B cell (primary cell): ENCODE results near the gene PTPRM. TPM values are rescaled to one million over a fixed set of nuclear protein-coding genes. Genes with fewer than 3 reads are reported as not detected.

ENCODE experiments used
- ATAC-seq: fragments of 200-7000 bp; cut with Tn5 transposase; one replicate; pipeline ENCODE4 v1.10.0; 2021; ENCODE audit warnings: low read depth, mild to moderate bottlenecking, moderate number of reproducible peaks, moderate library complexity
- CTCF ChIA-PET: fragments of 350-600 bp; sonication (Branson Sonifier 250); formaldehyde crosslinking; loops from one replicate; lab custom pipeline; 2021; ENCODE audit warnings: antibody characterized with exemption, inconsistent platforms; lab: Charles Lee
- POLR2A ChIA-PET: fragments of 350-600 bp; sonication (Branson Sonifier 250); formaldehyde crosslinking; loops from one replicate; lab custom pipeline; 2021; ENCODE audit warnings: antibody characterized with exemption; lab: Charles Lee
- DNase-seq: peaks from one replicate; pipeline ENCODE4 v3.0.0; 2013
- H2AFZ ChIP-seq: 2 replicates; pipeline ENCODE4 v1.6.1; 2012; ENCODE audit warnings: mild to moderate bottlenecking, low read depth, low read length; ENCODE audit not compliant: insufficient read depth, poor library complexity, severe bottlenecking
- H3K27ac ChIP-seq, 2 donors: 1 replicate in 1 of 2; 2 replicates in 1 of 2; pipeline ENCODE4 v1.5.1; 2012 to 2013; ENCODE audit warnings: low read length in 2 of 2, mild to moderate bottlenecking in 2 of 2, moderate library complexity in 1 of 2
- H3K27me3 ChIP-seq, 4 experiments: fragments of 200-600 bp in 1 of 4; sonication (generic) in 1 of 4; replicated peaks in 1 of 4; 1 replicate in 2 of 4; 2 replicates in 2 of 4; pipeline versions ENCODE4 v1.6.1 to v1.7.0; 2013 to 2016; ENCODE audit warnings: low read length in 3 of 4, mild to moderate bottlenecking in 2 of 4, mixed read lengths in 1 of 4, moderate library complexity in 1 of 4; ENCODE audit not compliant: insufficient read depth in 4 of 4, control insufficient read depth in 3 of 4; ENCODE audit errors: control extremely low read depth in 1 of 4
- H3K36me3 ChIP-seq, 2 experiments: replicated peaks in 1 of 2; 1 replicate in 1 of 2; 2 replicates in 1 of 2; pipeline versions ENCODE4 v1.6.1 to v1.7.1; 2013; ENCODE audit warnings: low read length in 1 of 2; ENCODE audit not compliant: insufficient read depth in 2 of 2, control insufficient read depth in 1 of 2; ENCODE audit errors: control extremely low read depth in 1 of 2, extremely low read depth in 1 of 2
- H3K4me1 ChIP-seq, 2 donors: fragments of 200-600 bp in 1 of 2; sonication (generic) in 1 of 2; 1 replicate in 1 of 2; 2 replicates in 1 of 2; pipeline versions ENCODE4 v1.5.1 to v1.6.1; 2013 to 2017; ENCODE audit warnings: low read length in 2 of 2; ENCODE audit not compliant: control insufficient read depth in 2 of 2, insufficient read depth in 2 of 2
- H3K4me2 ChIP-seq: replicated peaks from 2 replicates; pipeline ENCODE3; 2012; ENCODE audit warnings: mild to moderate bottlenecking, low read depth, low read length; ENCODE audit not compliant: poor library complexity, severe bottlenecking
- H3K4me3 ChIP-seq, 5 experiments: fragments of 200-600 bp in 1 of 5; sonication (generic) in 1 of 5; 1 replicate in 3 of 5; 2 replicates in 2 of 5; pipeline versions ENCODE4 v1.5.1 to v1.7.0; 2011 to 2016; ENCODE audit warnings: low read length in 4 of 5, mild to moderate bottlenecking in 4 of 5, low read depth in 2 of 5, control low read depth in 1 of 5, moderate library complexity in 1 of 5; ENCODE audit not compliant: insufficient read depth in 1 of 5; ENCODE audit errors: control extremely low read depth in 1 of 5, extremely low read depth in 1 of 5
- H3K79me2 ChIP-seq: fragments of 200-600 bp; sonication (generic); one replicate; pipeline ENCODE4 v1.6.0; 2016; ENCODE audit warnings: low read length; ENCODE audit not compliant: control insufficient read depth, insufficient read depth
- H3K9ac ChIP-seq: fragments of 200-600 bp; sonication (generic); 2 replicates; pipeline ENCODE4 v1.6.1; 2017; ENCODE audit warnings: mild to moderate bottlenecking, low read length, moderate library complexity
- H3K9me3 ChIP-seq, 3 donors: one replicate each; pipeline versions ENCODE4 v1.6.1 to v1.7.1; 2013; ENCODE audit warnings: low read length in 2 of 3; ENCODE audit not compliant: control insufficient read depth in 2 of 3, insufficient read depth in 1 of 3; ENCODE audit errors: control extremely low read depth in 1 of 3
- H4K20me1 ChIP-seq: 2 replicates; pipeline ENCODE4 v1.6.0; 2012; ENCODE audit warnings: mild to moderate bottlenecking, low read length; ENCODE audit not compliant: insufficient read depth, control insufficient read depth, poor library complexity, severe bottlenecking
- H3K27ac Mint-ChIP-seq: one replicate; pipeline ENCODE4 v1.8.0; 2021; ENCODE audit warnings: mixed read lengths
- H3K27me3 Mint-ChIP-seq: one replicate; pipeline ENCODE4 v1.8.0; 2021; ENCODE audit warnings: mixed read lengths
- H3K4me1 Mint-ChIP-seq: one replicate; pipeline ENCODE4 v1.8.0; 2021; ENCODE audit warnings: mixed read lengths
- H3K4me3 Mint-ChIP-seq: one replicate; pipeline ENCODE4 v1.8.0; 2021; ENCODE audit warnings: mixed read lengths
- H3K9me3 Mint-ChIP-seq: one replicate; pipeline ENCODE4 v1.8.0; 2022; ENCODE audit warnings: mixed read lengths; ENCODE audit not compliant: insufficient read depth
- CTCF ChIP-seq: fragments of 200-600 bp; IDR thresholded peaks from one replicate; pipeline ENCODE4 v1.8.0; 2022; ENCODE audit warnings: antibody characterized with exemption, mild to moderate bottlenecking
- EZH2 ChIP-seq: IDR thresholded peaks from 2 replicates; pipeline ENCODE4 v1.6.1; 2012; ENCODE audit warnings: borderline replicate concordance, low read depth, mild to moderate bottlenecking, moderate library complexity, low read length; ENCODE audit not compliant: insufficient read depth, poor library complexity, severe bottlenecking
- WGBS: methylation state at CpG from one replicate; pipeline ENCODE4 v1.1.5; 2013; ENCODE audit warnings: missing lambda C conversion rate; ENCODE audit not compliant: insufficient coverage; 5-methylcytosine and 5-hydroxymethylcytosine counted together
- intact Hi-C: fragments of 100-400 bp; cut with micrococcal nuclease; formaldehyde crosslinking; loops from one replicate; pipeline ENCODE4 v1.10.0; 2022
- polyA plus RNA-seq: library from polyadenylated mRNA; depleted of rRNA; stranded (reverse); fragments of >200 nt; gene quantifications from 2 replicates; pipeline ENCODE4 v1.2.3, GENCODE V29; 2012
- total RNA-seq, 2 donors: library from RNA; stranded (reverse); fragments of 120-200 nt in 1 of 2; gene quantifications; 1 replicate in 1 of 2; 2 replicates in 1 of 2; pipeline versions ENCODE4 v1.2.3 to v1.2.4, GENCODE V29; 2013 to 2022

PTPRM gene
- total and polyA plus RNA-seq, 2 donors (not counting 1 experiment from before 2014, with no cell fraction given): 0.20 to 0.89 TPM

- Histone ChIP-seq H4K20me1 (no peaks in the 10 kb centered on the region), H3K4me1 (no peaks in the 10 kb centered on the region), H3K27me3 (no peaks in the 10 kb centered on the region), H3K79me2 (no peaks in the 10 kb centered on the region), H2AFZ (no peak overlapping the region), H3K4me3 (no peak overlapping the region), H3K9ac (no peak overlapping the region), H3K27ac (no peak overlapping the region), H3K36me3 (no peaks in the 10 kb centered on the region), H3K9me3 (no peaks in the 10 kb centered on the region), H3K4me2 (no peak overlapping the region)
- TF ChIP-seq EZH2 (no peak), CTCF (no peak)
- ChIA-PET CTCF (no interaction called here), POLR2A (no interaction called here)
- Mint-ChIP-seq H3K27me3 (no peaks in the 10 kb centered on the region), H3K4me3 (no peak overlapping the region), H3K9me3 (no peaks in the 10 kb centered on the region), H3K27ac (no peak overlapping the region), H3K4me1 (no peaks in the 10 kb centered on the region)
- ATAC-seq: no peak
- intact Hi-C loops: no loop called here
- WGBS: 92% methylated on average over 8 of the region's 9 CpGs
- no peak for DNase-seq
Measured at GRCh38 chr18:8121942-8122480, 554.9 kb downstream of the PTPRM start.

DNA sequence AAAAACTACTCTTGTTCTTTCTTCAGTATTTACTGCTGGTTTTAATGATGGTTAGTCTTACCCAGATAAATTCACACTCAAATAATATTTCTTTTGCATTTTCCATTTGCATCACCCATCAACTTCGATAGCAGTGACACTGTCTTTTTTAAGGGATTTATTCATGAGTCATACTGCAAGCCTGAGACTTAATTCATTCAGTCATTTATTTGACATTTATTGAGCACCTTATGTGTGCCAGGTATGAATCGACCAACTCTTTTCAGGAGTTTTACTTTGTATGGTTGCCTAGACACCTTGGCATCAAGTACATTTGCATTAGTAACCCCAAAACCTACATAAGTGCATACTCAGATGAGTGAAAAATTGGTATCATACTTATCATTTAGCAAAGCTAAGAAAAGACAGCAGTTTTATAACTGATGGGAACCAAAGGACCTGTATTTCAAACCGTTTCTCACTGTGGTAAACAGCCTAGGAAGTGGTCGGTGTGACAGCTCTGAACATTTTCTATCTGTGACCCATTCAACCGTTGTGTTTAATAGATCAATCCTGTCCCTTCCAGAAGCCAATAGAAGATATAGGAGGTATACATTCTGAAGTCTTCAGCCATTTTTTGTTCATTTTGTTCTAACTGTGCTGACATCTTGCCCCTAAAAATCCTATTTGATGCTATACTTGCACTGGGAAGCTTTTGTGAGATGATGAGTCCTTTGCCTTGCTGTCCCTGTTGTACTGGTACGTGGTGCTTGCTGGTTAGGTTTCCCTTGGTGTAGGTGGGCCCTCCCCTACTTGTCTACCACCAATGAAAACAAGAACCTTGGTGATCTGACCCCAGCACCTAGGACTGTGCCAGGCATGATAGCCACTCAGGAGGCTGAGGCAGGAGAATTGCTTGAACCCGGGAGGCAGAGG is 557.4 kb downstream of the PTPRM start:
- ATAC-seq: no peak
- Mint-ChIP-seq H3K4me3 (no peak overlapping the region), H3K4me1 (no peaks in the 10 kb centered on the region), H3K9me3 (no peaks in the 10 kb centered on the region), H3K27ac (no peak overlapping the region), H3K27me3 (no peaks in the 10 kb centered on the region)
- Histone ChIP-seq H3K4me2 (no peak overlapping the region), H3K4me1 (no peaks in the 10 kb centered on the region), H2AFZ (no peak overlapping the region), H3K9me3 (no peaks in the 10 kb centered on the region), H3K27ac (no peak overlapping the region), H4K20me1 (no peaks in the 10 kb centered on the region), H3K4me3 (no peak overlapping the region), H3K27me3 (no peaks in the 10 kb centered on the region), H3K79me2 (no peaks in the 10 kb centered on the region), H3K36me3 (no peaks in the 10 kb centered on the region), H3K9ac (no peak overlapping the region)
- 90% methylated on average over 3 of the region's 7 CpGs for WGBS
- ChIA-PET POLR2A (no interaction called here), CTCF (no interaction called here)
- TF ChIP-seq CTCF: no peak
- no peak for TF ChIP-seq EZH2
- no peak for DNase-seq
- intact Hi-C loops: no loop called here
